ENCODE measurements around the gene PRRG1. TPM values are rescaled to one million over a fixed set of nuclear protein-coding genes. Genes with fewer than 3 reads are reported as not detected.
"Not testable (repeated sequence)": the region's sequence is repeated elsewhere in the genome, so short reads cannot be mapped to it uniquely, and the experiment has no call there.

Gene PRRG1
- polyA plus RNA-seq, 1 experiment, result 15.4 TPM

GRCh38 chrX:37474478-37474877, 125.3 kb downstream of the PRRG1 start:
- DNase-seq (ENCODE audit: low read depth), result no peak
- ChIA-PET POLR2A (no interaction called here), CTCF (interaction anchor here (0.7 kb wide), 1 partner anchor 13 kb away, joined by 3 read pairs; no protein-coding TSS in a partner anchor)
- no peak overlapping the region for H3K4me3 ChIP-seq (ENCODE audit: low read depth, low read length)
- no peaks in the 10 kb centered on the region for H3K27me3 ChIP-seq (ENCODE audit: control insufficient read depth, insufficient read depth, low read length)
- H3K36me3 ChIP-seq (ENCODE audit: control insufficient read depth, insufficient read depth, low read length), result no peaks in the 10 kb centered on the region
- no peak for TF ChIP-seq CTCF (IDR thresholded peaks at IDR 0.05; ENCODE audit: insufficient read depth, low read depth, low read length)

DNA sequence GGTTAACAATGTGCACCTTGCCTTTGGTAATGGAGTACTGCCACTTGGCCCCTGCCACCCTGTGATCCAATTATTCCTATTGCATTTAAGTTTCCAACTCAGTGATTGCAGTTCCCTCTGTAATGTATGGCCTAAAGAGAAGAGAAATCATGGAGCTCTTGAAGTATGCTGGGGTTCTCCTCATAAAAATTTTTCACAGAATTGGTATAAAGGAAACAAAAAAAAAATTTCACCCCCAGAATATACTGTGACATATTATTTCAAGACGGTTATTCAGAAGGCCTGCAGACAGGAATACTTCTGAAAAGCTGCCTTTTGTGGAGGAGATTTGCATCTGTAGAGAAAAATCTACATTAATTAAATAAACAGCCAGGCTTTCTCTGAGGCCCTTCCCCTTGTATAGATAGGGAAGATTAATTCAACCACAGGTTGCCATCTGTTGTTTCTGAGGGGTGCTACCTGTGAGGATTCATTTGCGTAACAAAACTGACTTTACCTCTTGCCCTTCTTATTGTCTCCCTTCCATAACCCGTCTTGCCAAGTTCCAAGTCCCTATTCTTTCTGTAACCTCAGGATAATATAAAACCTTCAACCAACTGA, 127.5 kb downstream of the PRRG1 start:
- no peaks in the 10 kb centered on the region for H3K36me3 ChIP-seq (ENCODE audit: control insufficient read depth, insufficient read depth, low read length)
- no peak for DNase-seq (ENCODE audit: low read depth)
- no peak for TF ChIP-seq CTCF (IDR thresholded peaks at IDR 0.05; ENCODE audit: insufficient read depth, low read depth, low read length)
- CTCF ChIA-PET, result no interaction called here
- H3K4me3 ChIP-seq (ENCODE audit: low read depth, low read length), result no peak overlapping the region
- POLR2A ChIA-PET, result no interaction called here
- H3K27me3 ChIP-seq (ENCODE audit: control insufficient read depth, insufficient read depth, low read length), result no peaks in the 10 kb centered on the region

- POLR2A ChIA-PET; H3K27me3 ChIP-seq (ENCODE audit: control insufficient read depth, insufficient read depth, low read length); H3K4me3 ChIP-seq (ENCODE audit: low read depth, low read length); H3K36me3 ChIP-seq (ENCODE audit: control insufficient read depth, insufficient read depth, low read length); CTCF ChIA-PET; DNase-seq (ENCODE audit: low read depth): not testable (repeated sequence)
These were observed 135.2 kb downstream of the PRRG1 start for GRCh38 chrX:37484335-37484734.

GRCh38 chrX:37485429-37485828, 136.3 kb downstream of the PRRG1 start:
- Histone ChIP-seq H3K27me3 (ENCODE audit: control insufficient read depth, insufficient read depth, low read length) (no peaks in the 10 kb centered on the region), H3K4me3 (ENCODE audit: low read depth, low read length) (no peak overlapping the region), H3K36me3 (ENCODE audit: control insufficient read depth, insufficient read depth, low read length) (no peaks in the 10 kb centered on the region)
- ChIA-PET POLR2A (no interaction called here), CTCF (no interaction called here)
- DNase-seq (ENCODE audit: low read depth), result no peak
- no peak for TF ChIP-seq CTCF (IDR thresholded peaks at IDR 0.05; ENCODE audit: insufficient read depth, low read depth, low read length)

DNA sequence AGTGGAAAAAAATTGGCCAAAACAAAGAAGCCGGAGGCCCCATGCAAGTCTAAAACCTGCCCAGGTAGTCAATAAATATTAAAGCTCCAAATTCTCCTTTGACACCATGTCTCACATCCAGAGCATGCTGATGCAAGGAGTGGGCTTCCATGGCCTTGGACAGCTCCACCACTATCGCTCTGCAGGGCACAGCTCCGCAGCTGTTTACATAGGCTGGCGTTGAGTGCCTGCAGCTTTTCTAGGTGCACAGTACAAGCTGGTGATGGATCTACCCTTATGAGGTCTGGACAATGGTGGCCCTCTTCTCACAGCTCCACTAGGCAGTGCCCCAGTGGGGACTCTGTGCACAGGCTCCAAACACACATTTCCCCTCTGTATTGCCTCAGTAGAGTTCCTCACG, 138.1 kb downstream of the PRRG1 start:
- no peak for DNase-seq (ENCODE audit: low read depth)
- ChIA-PET CTCF (no interaction called here), POLR2A (no interaction called here)

More for the DNA sequence above, 138.1 kb downstream of the PRRG1 start:
- no peak for TF ChIP-seq CTCF (IDR thresholded peaks at IDR 0.05; ENCODE audit: insufficient read depth, low read depth, low read length)
- Histone ChIP-seq H3K36me3 (ENCODE audit: control insufficient read depth, insufficient read depth, low read length) (no peaks in the 10 kb centered on the region), H3K27me3 (ENCODE audit: control insufficient read depth, insufficient read depth, low read length) (no peaks in the 10 kb centered on the region), H3K4me3 (ENCODE audit: low read depth, low read length) (no peak overlapping the region)
